Measurements from ENCODE around the gene ABHD14A.

Gene ABHD14A

DNA sequence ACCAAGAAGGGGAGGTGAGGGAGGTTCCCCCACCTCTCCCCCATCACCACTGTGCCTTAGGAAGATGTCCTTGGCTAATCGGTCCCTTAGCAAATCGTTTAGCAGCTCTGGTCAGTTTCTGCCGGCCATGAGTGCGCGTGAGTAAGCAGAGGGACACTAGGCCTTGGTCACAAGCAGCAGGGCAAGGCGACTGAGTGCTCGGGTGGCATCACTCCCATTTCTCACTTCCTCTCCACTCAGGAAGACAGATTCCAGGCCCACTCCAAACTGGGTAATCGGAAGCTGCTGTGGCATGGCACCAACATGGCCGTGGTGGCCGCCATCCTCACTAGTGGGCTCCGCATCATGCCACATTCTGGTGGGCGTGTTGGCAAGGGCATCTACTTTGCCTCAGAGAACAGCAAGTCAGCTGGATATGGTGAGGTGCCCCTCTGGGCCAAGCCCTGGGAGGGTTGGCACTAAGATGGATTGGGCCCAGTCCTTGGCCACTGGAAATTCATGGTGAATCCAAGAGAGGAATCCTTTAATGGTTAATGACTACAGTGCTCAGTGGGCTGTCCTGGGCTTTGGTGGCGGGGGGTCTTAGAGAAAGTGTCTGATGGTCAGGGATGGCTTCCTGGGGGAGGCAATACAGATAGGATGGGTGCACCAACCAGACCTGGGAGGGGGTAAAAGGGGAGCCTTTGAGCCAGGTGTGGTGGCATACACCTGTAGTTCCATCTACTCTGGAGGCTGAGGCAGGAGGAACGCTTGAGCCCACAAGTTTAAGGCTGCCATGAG is 28.7 kb upstream of the ABHD14A start:
- TF ChIP-seq, protein P1, sequence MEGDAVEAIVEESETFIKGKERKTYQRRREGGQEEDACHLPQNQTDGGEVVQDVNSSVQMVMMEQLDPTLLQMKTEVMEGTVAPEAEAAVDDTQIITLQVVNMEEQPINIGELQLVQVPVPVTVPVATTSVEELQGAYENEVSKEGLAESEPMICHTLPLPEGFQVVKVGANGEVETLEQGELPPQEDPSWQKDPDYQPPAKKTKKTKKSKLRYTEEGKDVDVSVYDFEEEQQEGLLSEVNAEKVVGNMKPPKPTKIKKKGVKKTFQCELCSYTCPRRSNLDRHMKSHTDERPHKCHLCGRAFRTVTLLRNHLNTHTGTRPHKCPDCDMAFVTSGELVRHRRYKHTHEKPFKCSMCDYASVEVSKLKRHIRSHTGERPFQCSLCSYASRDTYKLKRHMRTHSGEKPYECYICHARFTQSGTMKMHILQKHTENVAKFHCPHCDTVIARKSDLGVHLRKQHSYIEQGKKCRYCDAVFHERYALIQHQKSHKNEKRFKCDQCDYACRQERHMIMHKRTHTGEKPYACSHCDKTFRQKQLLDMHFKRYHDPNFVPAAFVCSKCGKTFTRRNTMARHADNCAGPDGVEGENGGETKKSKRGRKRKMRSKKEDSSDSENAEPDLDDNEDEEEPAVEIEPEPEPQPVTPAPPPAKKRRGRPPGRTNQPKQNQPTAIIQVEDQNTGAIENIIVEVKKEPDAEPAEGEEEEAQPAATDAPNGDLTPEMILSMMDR (IDR thresholded peaks at IDR 0.05; ENCODE audit: control insufficient read depth, extremely low read depth, insufficient read depth), result no peak
- DNase-seq (ENCODE audit: low read depth), result no peak
- H3K4me3 ChIP-seq (ENCODE audit: low read depth, low read length), result no peak overlapping the region

DNA sequence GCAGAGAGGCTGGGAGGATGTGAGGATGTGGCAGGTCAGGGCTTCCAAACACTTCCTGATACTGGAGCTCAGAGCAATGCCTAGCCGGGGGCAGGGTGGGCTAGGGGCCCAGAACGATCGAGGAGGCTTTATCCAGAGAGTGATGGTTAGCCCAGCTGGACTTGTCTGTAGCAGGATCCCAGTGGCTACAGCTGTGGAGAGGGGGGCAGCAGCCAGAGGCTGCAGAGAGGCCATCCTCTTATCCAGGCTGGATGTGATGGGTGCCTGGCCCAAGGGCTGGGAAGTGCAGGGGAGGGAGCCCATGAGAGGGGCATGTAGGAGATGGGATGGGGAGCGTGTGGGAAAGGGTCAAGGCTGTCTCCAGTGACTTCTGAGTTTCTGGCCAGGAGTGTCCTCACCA is 28.1 kb upstream of the ABHD14A start:
- TF ChIP-seq, protein P1 (IDR thresholded peaks at IDR 0.05; ENCODE audit: control insufficient read depth, extremely low read depth, insufficient read depth), result no peak
- no peak for DNase-seq (ENCODE audit: low read depth)
- no peak overlapping the region for H3K4me3 ChIP-seq (ENCODE audit: low read depth, low read length)

- TF ChIP-seq, protein P1 (IDR thresholded peaks at IDR 0.05; ENCODE audit: control insufficient read depth, extremely low read depth, insufficient read depth), result no peak
- no peak for DNase-seq (ENCODE audit: low read depth)
- H3K4me3 ChIP-seq (ENCODE audit: low read depth, low read length), result no peak overlapping the region
Measured at GRCh38 chr3:51947215-51947900, 27.5 kb upstream of the ABHD14A start.

DNA sequence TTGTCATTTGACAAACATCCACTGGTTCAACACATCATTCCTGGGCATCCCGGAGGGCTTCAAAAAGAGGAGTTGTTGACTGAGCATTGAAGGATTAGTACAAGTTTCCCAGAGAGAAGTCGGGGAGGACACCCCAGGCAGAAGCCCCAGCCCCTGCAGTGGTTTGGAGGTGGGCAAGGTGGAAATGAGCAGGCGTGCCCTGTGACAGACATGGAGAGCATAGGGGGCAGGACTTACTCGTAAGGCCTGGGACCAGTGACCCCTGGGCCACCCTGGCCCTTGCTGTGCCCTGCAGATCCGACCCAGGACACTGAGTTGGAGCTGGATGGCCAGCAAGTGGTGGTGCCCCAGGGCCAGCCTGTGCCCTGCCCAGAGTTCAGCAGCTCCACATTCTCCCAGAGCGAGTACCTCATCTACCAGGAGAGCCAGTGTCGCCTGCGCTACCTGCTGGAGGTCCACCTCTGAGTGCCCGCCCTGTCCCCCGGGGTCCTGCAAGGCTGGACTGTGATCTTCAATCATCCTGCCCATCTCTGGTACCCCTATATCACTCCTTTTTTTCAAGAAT is 26.8 kb upstream of the ABHD14A start:
- TF ChIP-seq, protein P1 (IDR thresholded peaks at IDR 0.05; ENCODE audit: control insufficient read depth, extremely low read depth, insufficient read depth), result no peak
- DNase-seq (ENCODE audit: low read depth), result no peak
- H3K4me3 ChIP-seq (ENCODE audit: low read depth, low read length), result no peak overlapping the region

DNA sequence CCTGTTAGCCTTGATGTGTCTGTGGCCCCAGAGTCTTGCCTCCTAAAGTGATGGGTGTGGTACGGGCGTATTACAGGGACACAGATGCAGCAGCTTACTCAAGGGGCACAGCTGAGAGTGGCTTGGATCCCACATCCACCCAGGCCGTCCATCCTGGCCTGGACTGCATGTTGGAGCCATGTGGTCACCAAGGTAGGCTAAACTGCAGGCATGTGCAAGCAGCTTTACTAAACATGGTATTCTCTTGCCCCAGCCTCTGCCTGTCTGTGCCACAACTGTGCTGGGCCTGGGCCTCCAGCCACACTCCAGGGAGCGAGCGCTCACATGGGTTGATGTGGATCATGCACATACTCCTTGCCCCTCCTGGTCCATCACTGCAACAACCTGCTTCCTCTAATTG is 25.7 kb upstream of the ABHD14A start:
- H3K4me3 ChIP-seq (ENCODE audit: low read depth, low read length), result no peak overlapping the region
- no peak for DNase-seq (ENCODE audit: low read depth)
- TF ChIP-seq, protein P1 (IDR thresholded peaks at IDR 0.05; ENCODE audit: control insufficient read depth, extremely low read depth, insufficient read depth), result no peak

DNA sequence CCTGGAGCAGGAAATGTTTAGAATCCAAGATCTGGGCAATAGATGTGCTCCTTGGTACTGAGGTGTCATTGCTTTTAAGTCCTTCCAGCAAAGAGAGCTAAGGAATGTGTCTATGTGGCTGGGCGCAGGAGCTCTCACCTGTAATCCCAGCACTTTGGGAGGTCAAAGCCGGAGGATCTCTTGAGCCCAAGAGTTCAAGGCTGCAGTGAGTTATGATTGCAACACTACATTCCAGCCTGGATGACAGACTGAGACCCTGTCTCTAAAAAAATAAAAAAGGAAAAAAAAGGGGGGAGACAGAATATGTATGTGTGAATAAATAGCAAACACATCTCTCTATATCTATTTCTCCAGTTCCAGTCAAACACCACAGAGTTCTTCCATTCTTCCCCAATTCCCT is 24.0 kb upstream of the ABHD14A start:
- TF ChIP-seq, protein P1 (IDR thresholded peaks at IDR 0.05; ENCODE audit: control insufficient read depth, extremely low read depth, insufficient read depth), result no peak
- no peak overlapping the region for H3K4me3 ChIP-seq (ENCODE audit: low read depth, low read length)
- DNase-seq (ENCODE audit: low read depth), result no peak

Data from LNCaP clone FGC (cell line).